A549 (cell line): ENCODE results near the gene WDR45B. TPM values are rescaled to one million over a fixed set of nuclear protein-coding genes. Genes with fewer than 3 reads are reported as not detected.
A peak's percentile ranks its signal among the peaks of the same experiment; 100 is the strongest.

Experiments used
- ATAC-seq, 2 experiments: fragments of 200-7000 bp in 1 of 2; fragments of >200 bp in 1 of 2; cut with Nextera tagmentation in 1 of 2; cut with Tn5 transposase in 1 of 2; 3 replicates each; pipeline versions ENCODE4 v1.8.0 to v1.9.1; 2018 to 2020; ENCODE audit warnings: mild to moderate bottlenecking in 1 of 2, moderate library complexity in 1 of 2
- CTCF ChIA-PET: fragments of 300-600 bp; sonication (Branson Sonifier 250); formaldehyde crosslinking; extraction: SDS; loops from one replicate; lab custom pipeline; 2021; ENCODE audit warnings: antibody characterized with exemption, inconsistent platforms; lab: Yijun Ruan, JAX
- POLR2A ChIA-PET: fragments of 350-600 bp; formaldehyde crosslinking; extraction: SDS; loops from one replicate; lab custom pipeline; 2021; ENCODE audit warnings: antibody characterized with exemption, inconsistent platforms; lab: Yijun Ruan, JAX
- DNase-seq, 2 experiments: peaks; one replicate each; pipeline versions ENCODE4 v3.0.0 to v3.0.0-alpha.2; 2011 to 2016; ENCODE audit warnings: low read depth in 1 of 2, low spot score in 1 of 2
- FAIRE-seq: peaks from 2 replicates; lab custom pipeline; 2011; peaks lifted over from hg19 to GRCh38; lab: Jason Lieb, UNC
- H3K27ac ChIP-seq, 2 experiments: fragments of >200 bp; sonication (Bioruptor Twin); formaldehyde crosslinking; 3 replicates each; pipeline ENCODE4 v1.5.1; 2016 to 2017
- H3K4me1 ChIP-seq: fragments of >200 bp; sonication (Bioruptor Twin); formaldehyde crosslinking; 3 replicates; pipeline ENCODE4 v1.6.1; 2016
- H3K4me2 ChIP-seq: fragments of >200 bp; sonication (Bioruptor Twin); formaldehyde crosslinking; 3 replicates; pipeline ENCODE4 v1.6.1; 2016
- H3K4me3 ChIP-seq: fragments of >200 bp; sonication (Bioruptor Twin); formaldehyde crosslinking; 3 replicates; pipeline ENCODE4 v1.5.1; 2016
- H3K9me3 ChIP-seq: fragments of >200 bp; sonication (Bioruptor Twin); formaldehyde crosslinking; 3 replicates; pipeline ENCODE4 v1.6.1; 2016
- BCL3 ChIP-seq: fragments of >200 bp; sonication (Bioruptor Twin); formaldehyde crosslinking; IDR thresholded peaks from 3 replicates; pipeline ENCODE4 v1.6.1; 2016
- BHLHE40 ChIP-seq: IDR thresholded peaks from 2 replicates; pipeline ENCODE4 v1.6.1; 2012; ENCODE audit warnings: low read depth, low read length, inconsistent platforms
- ESRRA ChIP-seq: fragments of 150-350 bp; IDR thresholded peaks from 2 replicates; pipeline ENCODE4 v1.6.1; 2014; ENCODE audit warnings: mild to moderate bottlenecking, low read length, borderline replicate concordance
- FOSB ChIP-seq: fragments of 250-450 bp; sonication (Bioruptor Pico); IDR thresholded peaks from 2 replicates; pipeline ENCODE4 v1.5.0; 2020; ENCODE audit warnings: mild to moderate bottlenecking, moderate library complexity
- FOSL2 ChIP-seq, 2 experiments: fragments of 450-650 bp in 1 of 2; fragments of >200 bp in 1 of 2; sonication (Bioruptor Twin) in 1 of 2; formaldehyde crosslinking; IDR thresholded peaks; 2 replicates each; pipeline versions ENCODE4 v1.5.0 to v1.6.1; 2016 to 2020; ENCODE audit warnings: mild to moderate bottlenecking in 1 of 2, moderate library complexity in 1 of 2
- GATA3 ChIP-seq: IDR thresholded peaks from 2 replicates; pipeline ENCODE4 v1.6.1; 2012; ENCODE audit warnings: borderline replicate concordance
- HEYL ChIP-seq: fragments of 250-450 bp; sonication (Bioruptor Pico); IDR thresholded peaks from 2 replicates; pipeline ENCODE4 v1.8.0; 2021; ENCODE audit warnings: mild to moderate bottlenecking, moderate library complexity
- HOXB5 ChIP-seq: fragments of 250-450 bp; sonication (Bioruptor Pico); IDR thresholded peaks from 2 replicates; pipeline ENCODE4 v1.5.0; 2020; ENCODE audit warnings: mild to moderate bottlenecking, moderate library complexity
- JUN ChIP-seq, 2 experiments: fragments of >200 bp; sonication (Bioruptor Twin); formaldehyde crosslinking; IDR thresholded peaks; 2 replicates in 1 of 2; 3 replicates in 1 of 2; pipeline ENCODE4 v1.6.1; 2016 to 2017
- KDM5A ChIP-seq: fragments of 200-600 bp; sonication (generic); IDR thresholded peaks from 2 replicates; pipeline ENCODE4 v1.6.1; 2016; ENCODE audit warnings: antibody characterized with exemption, mild to moderate bottlenecking
- MAFK ChIP-seq: fragments of 450-650 bp; IDR thresholded peaks from 2 replicates; pipeline ENCODE4 v1.6.1; 2014; ENCODE audit not compliant: partially characterized antibody
- MAZ ChIP-seq: fragments of 150-350 bp; IDR thresholded peaks from 2 replicates; pipeline ENCODE4 v1.6.1; 2014; ENCODE audit warnings: antibody characterized with exemption, low read depth, low read length, borderline replicate concordance
- NPAS2 ChIP-seq: fragments of 250-450 bp; sonication (Bioruptor Pico); IDR thresholded peaks from 2 replicates; pipeline ENCODE4 v1.8.0; 2022; ENCODE audit warnings: mild to moderate bottlenecking, moderate library complexity, borderline replicate concordance
- POLR2A ChIP-seq: IDR thresholded peaks from 2 replicates; pipeline ENCODE4 v1.6.1; 2012; ENCODE audit warnings: mild to moderate bottlenecking, low read length
- RFX5 ChIP-seq: fragments of 450-650 bp; IDR thresholded peaks from 2 replicates; pipeline ENCODE4 v1.7.1; 2014; ENCODE audit warnings: antibody characterized with exemption, mild to moderate bottlenecking, moderate library complexity
- SREBF2 ChIP-seq: fragments of 450-650 bp; IDR thresholded peaks from 2 replicates; pipeline ENCODE4 v1.6.1; 2014; ENCODE audit warnings: mild to moderate bottlenecking, moderate library complexity
- ZFP36 ChIP-seq: fragments of 450-650 bp; IDR thresholded peaks from 2 replicates; pipeline ENCODE4 v1.6.1; 2014; ENCODE audit warnings: borderline replicate concordance; ENCODE audit not compliant: partially characterized antibody
- WGBS: methylation state at CpG from one replicate; pipeline ENCODE4 v1.1.6; 2017; ENCODE audit errors: missing lambda C conversion rate; 5-methylcytosine and 5-hydroxymethylcytosine counted together
- polyA plus RNA-seq, 4 experiments: library from polyadenylated mRNA; depleted of rRNA in 3 of 4; stranded (reverse); fragments of >200 nt; fragmentation: RNase III in 1 of 4; extraction: RNeasy Plus Mini Kit Qiagen cat#74134 plus additional on column Dnase treatment in 1 of 4; gene quantifications; 2 replicates in 3 of 4; 3 replicates in 1 of 4; pipeline ENCODE4 v1.2.3, GENCODE V29; 2011 to 2017
- TF ChIP-seq, protein P1 (sequence below): fragments of 250-450 bp; sonication (Bioruptor Pico); IDR thresholded peaks from 2 replicates; pipeline ENCODE4 v1.5.0; 2020; ENCODE audit warnings: low read depth, mild to moderate bottlenecking, moderate library complexity
- TF ChIP-seq, protein P2 (sequence below): fragments of 150-350 bp; IDR thresholded peaks from 2 replicates; pipeline ENCODE4 v1.6.1; 2014; ENCODE audit warnings: low read depth, mild to moderate bottlenecking, low read length
- TF ChIP-seq, protein P3 (sequence below): fragments of >200 bp; sonication (Bioruptor Twin); formaldehyde crosslinking; IDR thresholded peaks from 3 replicates; pipeline ENCODE4 v1.5.1; 2016

Gene WDR45B
- polyA plus RNA-seq, 2 of the 4 experiments (the other 2 are of a cell fraction): 88.2 to 124 TPM

DNA sequence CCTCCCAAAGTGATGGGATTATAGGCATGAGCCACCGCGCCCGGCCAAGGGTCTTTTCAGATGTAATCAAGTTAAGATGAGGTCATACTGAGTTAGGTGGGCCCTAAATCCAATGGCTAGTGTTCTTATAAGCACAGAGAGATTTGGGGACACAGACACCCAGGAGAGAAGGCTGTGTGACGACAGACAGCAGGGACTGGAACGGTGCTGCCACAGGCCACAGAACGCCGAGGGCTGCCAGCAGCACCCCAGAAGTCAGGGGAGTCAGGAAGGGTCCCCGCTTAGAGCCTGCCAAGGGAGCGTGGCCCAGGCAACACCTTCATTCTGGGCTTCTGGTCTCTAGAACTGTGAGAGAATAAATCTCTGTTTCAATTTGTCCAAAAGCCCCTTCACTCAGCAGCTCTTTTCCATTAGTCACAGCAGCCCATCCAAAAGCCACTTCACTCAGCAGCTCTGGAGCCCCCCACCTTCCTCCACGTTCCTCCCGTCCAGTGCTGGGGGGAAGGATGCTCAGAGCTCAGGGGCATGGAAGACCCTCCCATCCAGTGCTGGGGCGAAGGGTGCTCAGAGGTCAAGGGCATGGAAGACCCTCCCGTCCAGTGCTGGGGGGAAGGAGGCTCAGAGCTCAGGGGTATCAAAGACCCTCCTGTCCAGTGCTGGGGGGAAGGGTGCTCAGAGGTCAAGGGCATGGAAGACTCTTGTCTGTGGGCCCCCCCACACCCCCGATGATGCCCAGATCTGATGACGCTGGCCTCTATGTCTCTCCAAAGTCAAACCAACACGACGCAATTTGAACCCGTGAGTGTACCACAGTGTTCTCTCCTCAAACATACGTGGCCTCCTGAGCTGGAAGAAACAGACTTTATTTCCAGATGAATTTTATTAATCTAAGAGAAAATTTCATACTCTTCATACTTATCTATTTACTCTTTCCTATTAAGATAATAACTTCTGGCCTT is 38.4 kb upstream of the WDR45B start:
- ATAC-seq (peak in 1 of 2 experiments; percentile 22; a peak in 1 of 6 replicates), DNase-seq (no peak), FAIRE-seq (no peak)
- TF ChIP-seq FOSL2 (IDR thresholded peaks at IDR 0.05) (no peak), FOSL2 (CRISPR knock-in tag; IDR thresholded peaks at IDR 0.05) (no peak), ESRRA (0 out of 2 replicates have a peak, but pooled peaks have one; percentile 46)
- Histone ChIP-seq H3K4me2 (peak overlapping the region; percentile 85), H3K9me3 (peaks cover 11% of the 10 kb centered on the region), H3K4me1 (peaks cover 41% of the 10 kb centered on the region), H3K27ac (peak overlapping the region; percentile 87 to 89), H3K4me3 (0 out of 3 replicates have a peak overlapping the region, but pooled peaks have one; percentile 2)
- ChIA-PET POLR2A (interaction anchor here (1.1 kb wide), 1 partner anchor 18 kb away, joined by 3 read pairs; no protein-coding TSS in a partner anchor), CTCF (interaction anchor here (1.1 to 7.7 kb wide), 5 partner anchors 9 to 132 kb away, joined by 3 to 62 read pairs (median 7); no protein-coding TSS in a partner anchor)
- 72% methylated on average over 17 of the region's 19 CpGs for WGBS

GRCh38 chr17:82685291-82685690 is 37.0 kb upstream of the WDR45B start:
- peaks cover 41% of the 10 kb centered on the region for H3K4me1 ChIP-seq
- H3K9me3 ChIP-seq: peaks cover 19% of the 10 kb centered on the region
- ChIA-PET CTCF (interaction anchor here (0.9 to 7.7 kb wide), 5 partner anchors 8 to 190 kb away, joined by 3 to 62 read pairs (median 3); partner anchors contain the start of gene FN3K), POLR2A (no interaction called here)
- FAIRE-seq (no peak), ATAC-seq (no peak), DNase-seq (no peak)
- TF ChIP-seq FOSB: no peak
- TF ChIP-seq, protein P1, sequence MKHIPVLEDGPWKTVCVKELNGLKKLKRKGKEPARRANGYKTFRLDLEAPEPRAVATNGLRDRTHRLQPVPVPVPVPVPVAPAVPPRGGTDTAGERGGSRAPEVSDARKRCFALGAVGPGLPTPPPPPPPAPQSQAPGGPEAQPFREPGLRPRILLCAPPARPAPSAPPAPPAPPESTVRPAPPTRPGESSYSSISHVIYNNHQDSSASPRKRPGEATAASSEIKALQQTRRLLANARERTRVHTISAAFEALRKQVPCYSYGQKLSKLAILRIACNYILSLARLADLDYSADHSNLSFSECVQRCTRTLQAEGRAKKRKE (CRISPR knock-in tag): no peak
- TF ChIP-seq, protein P2, sequence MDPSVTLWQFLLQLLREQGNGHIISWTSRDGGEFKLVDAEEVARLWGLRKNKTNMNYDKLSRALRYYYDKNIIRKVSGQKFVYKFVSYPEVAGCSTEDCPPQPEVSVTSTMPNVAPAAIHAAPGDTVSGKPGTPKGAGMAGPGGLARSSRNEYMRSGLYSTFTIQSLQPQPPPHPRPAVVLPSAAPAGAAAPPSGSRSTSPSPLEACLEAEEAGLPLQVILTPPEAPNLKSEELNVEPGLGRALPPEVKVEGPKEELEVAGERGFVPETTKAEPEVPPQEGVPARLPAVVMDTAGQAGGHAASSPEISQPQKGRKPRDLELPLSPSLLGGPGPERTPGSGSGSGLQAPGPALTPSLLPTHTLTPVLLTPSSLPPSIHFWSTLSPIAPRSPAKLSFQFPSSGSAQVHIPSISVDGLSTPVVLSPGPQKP: no peak
- H3K4me3 ChIP-seq: no peak overlapping the region
- 94% methylated on average over 12 of the region's 12 CpGs for WGBS
- H3K4me2 ChIP-seq: no peak overlapping the region
- peak overlapping the region; percentile 60 to 77 for H3K27ac ChIP-seq

DNA sequence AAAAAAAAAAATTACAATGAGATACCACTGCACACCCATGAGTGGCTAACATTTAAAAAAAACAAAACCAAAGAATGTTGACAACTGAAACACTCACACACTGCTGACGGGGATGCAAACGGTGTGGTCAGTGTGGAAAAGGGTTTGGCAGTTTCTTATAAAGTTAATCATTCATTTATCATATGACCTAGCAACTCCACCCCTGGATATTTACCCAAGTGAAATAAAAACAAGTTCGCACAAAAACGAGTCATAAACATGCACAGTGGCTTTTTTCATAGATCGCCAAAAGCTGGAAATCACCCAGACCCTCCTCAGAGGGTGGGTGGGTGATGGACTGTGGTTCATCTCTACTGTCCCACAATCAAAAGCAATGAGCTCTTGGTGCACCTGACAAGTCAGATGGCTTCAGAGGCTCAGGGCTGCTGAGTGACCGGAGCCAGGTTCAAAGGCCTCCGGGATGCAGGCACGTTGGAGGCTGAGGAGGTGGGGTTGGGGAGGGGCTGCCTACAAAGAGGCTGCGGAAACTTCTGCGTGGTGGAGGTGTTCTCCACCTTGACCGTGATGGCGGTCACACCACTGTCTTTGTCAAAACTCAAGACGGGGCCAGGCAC is 36.1 kb upstream of the WDR45B start:
- ATAC-seq (peak; percentile 65 to 72), FAIRE-seq (peak; percentile 77), DNase-seq (peak; percentile 81 to 84)
- POLR2A ChIA-PET: no interaction called here
- Histone ChIP-seq H3K4me3 (no peak overlapping the region), H3K4me2 (peak overlapping the region; percentile 61), H3K27ac (peak overlapping the region; percentile 60 to 77), H3K4me1 (peaks cover 41% of the 10 kb centered on the region), H3K9me3 (peaks cover 19% of the 10 kb centered on the region)
- CTCF ChIA-PET: interaction anchor here (0.9 to 7.7 kb wide), 4 partner anchors 16 to 189 kb away, joined by 3 to 62 read pairs (median 4); partner anchors contain the start of gene FN3K
- TF ChIP-seq POLR2A: no peak
- TF ChIP-seq FOSB: no peak
- TF ChIP-seq RFX5: no peak
- no peak for TF ChIP-seq MAZ
- no peak for TF ChIP-seq HOXB5 (CRISPR knock-in tag)
- no peak for TF ChIP-seq BCL3
- TF ChIP-seq FOSL2 (IDR thresholded peaks at IDR 0.05): no peak
- TF ChIP-seq FOSL2 (CRISPR knock-in tag; IDR thresholded peaks at IDR 0.05): no peak
- TF ChIP-seq, protein P1 (CRISPR knock-in tag): no peak
- TF ChIP-seq, protein P3, sequence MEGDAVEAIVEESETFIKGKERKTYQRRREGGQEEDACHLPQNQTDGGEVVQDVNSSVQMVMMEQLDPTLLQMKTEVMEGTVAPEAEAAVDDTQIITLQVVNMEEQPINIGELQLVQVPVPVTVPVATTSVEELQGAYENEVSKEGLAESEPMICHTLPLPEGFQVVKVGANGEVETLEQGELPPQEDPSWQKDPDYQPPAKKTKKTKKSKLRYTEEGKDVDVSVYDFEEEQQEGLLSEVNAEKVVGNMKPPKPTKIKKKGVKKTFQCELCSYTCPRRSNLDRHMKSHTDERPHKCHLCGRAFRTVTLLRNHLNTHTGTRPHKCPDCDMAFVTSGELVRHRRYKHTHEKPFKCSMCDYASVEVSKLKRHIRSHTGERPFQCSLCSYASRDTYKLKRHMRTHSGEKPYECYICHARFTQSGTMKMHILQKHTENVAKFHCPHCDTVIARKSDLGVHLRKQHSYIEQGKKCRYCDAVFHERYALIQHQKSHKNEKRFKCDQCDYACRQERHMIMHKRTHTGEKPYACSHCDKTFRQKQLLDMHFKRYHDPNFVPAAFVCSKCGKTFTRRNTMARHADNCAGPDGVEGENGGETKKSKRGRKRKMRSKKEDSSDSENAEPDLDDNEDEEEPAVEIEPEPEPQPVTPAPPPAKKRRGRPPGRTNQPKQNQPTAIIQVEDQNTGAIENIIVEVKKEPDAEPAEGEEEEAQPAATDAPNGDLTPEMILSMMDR: no peak
- TF ChIP-seq KDM5A: no peak
- TF ChIP-seq SREBF2: no peak
- no peak for TF ChIP-seq JUN (IDR thresholded peaks at IDR 0.05)
- TF ChIP-seq ESRRA: no peak
- no peak for TF ChIP-seq HEYL (CRISPR knock-in tag)
- no peak for TF ChIP-seq GATA3
- no peak for TF ChIP-seq ZFP36
- TF ChIP-seq NPAS2 (CRISPR knock-in tag): no peak
- no peak for TF ChIP-seq BHLHE40
- TF ChIP-seq MAFK: no peak
- WGBS: 41% methylated on average over 13 of the region's 13 CpGs
